Measurements from ENCODE around the gene ACOT11. TPM values are rescaled to one million over a fixed set of nuclear protein-coding genes. Genes with fewer than 3 reads are reported as not detected.

ACOT11 gene
- total and polyA plus RNA-seq, 2 of the 13 experiments (the other 11 are each of a cell fraction or from before 2014, with no cell fraction given) = 2.6 to 3.3 TPM

GRCh38 chr1:54520631-54521321 is 27.3 kb upstream of the ACOT11 start:
- ChIA-PET CTCF (ENCODE audit: low intra/inter-chr PET ratio, low total read pairs) (no interaction called here), POLR2A (no interaction called here)
- Histone ChIP-seq H3K79me2 (ENCODE audit: insufficient read depth, low read length) (no peaks in the 10 kb centered on the region), H3K4me3 (replicated peaks in 1 of 3; ENCODE audit: insufficient read depth in 1 of 3, low read depth in 2 of 3, low read length in 3 of 3) (no peak overlapping the region), H3K9ac (ENCODE audit: insufficient read depth, low read depth, low read length) (no peak overlapping the region), H3K27me3 (ENCODE audit: control insufficient read depth in 1 of 2, insufficient read depth in 2 of 2, low read length in 2 of 2) (no peaks in the 10 kb centered on the region), H3K4me1 (ENCODE audit: insufficient read depth, low read length) (0 out of 2 replicates have a peak, but pooled peaks cover 7% of the 10 kb centered on the region), H3K27ac (ENCODE audit: extremely low read length, insufficient read depth, low read length) (no peak overlapping the region), H2AFZ (ENCODE audit: low read length) (no peak overlapping the region), H3K9me3 (ENCODE audit: low read length) (no peaks in the 10 kb centered on the region), H3K36me3 (replicated peaks in 1 of 2; ENCODE audit: control insufficient read depth in 1 of 2, insufficient read depth in 2 of 2, low read length in 2 of 2) (no peaks in the 10 kb centered on the region), H4K20me1 (ENCODE audit: insufficient read depth, low read length) (no peaks in the 10 kb centered on the region), H3K4me2 (ENCODE audit: low read depth, low read length) (no peak overlapping the region)
- DNase-seq (ENCODE audit: low spot score) = no peak
- no peak for FAIRE-seq
- TF ChIP-seq ZNF780A (CRISPR knock-in tag; IDR thresholded peaks at IDR 0.05) (no peak), TAF15 (IDR thresholded peaks at IDR 0.05; ENCODE audit: low read depth, low read length, poor library complexity, severe bottlenecking) (no peak), RBM39 (IDR thresholded peaks at IDR 0.05; ENCODE audit: low read depth, low read length, poor library complexity, severe bottlenecking) (no peak), ERF (CRISPR knock-in tag; IDR thresholded peaks at IDR 0.05) (no peak), ZNF782 (CRISPR knock-in tag; IDR thresholded peaks at IDR 0.05; ENCODE audit: borderline replicate concordance) (no peak), ZNF674 (CRISPR knock-in tag; IDR thresholded peaks at IDR 0.05; ENCODE audit: low read depth) (no peak), PTBP1 (IDR thresholded peaks at IDR 0.05; ENCODE audit: low read depth, low read length, poor library complexity, severe bottlenecking) (no peak), CBFB (CRISPR knock-in tag; IDR thresholded peaks at IDR 0.05) (no peak), IRX3 (CRISPR knock-in tag; IDR thresholded peaks at IDR 0.05; ENCODE audit: borderline replicate concordance, low read depth) (no peak), ZNF792 (CRISPR knock-in tag; IDR thresholded peaks at IDR 0.05) (no peak), ZNF3 (CRISPR knock-in tag; IDR thresholded peaks at IDR 0.05) (no peak), SP1 (IDR thresholded peaks at IDR 0.05) (no peak), SP1 (CRISPR knock-in tag; IDR thresholded peaks at IDR 0.05) (no peak)
- TF ChIP-seq, protein P1, sequence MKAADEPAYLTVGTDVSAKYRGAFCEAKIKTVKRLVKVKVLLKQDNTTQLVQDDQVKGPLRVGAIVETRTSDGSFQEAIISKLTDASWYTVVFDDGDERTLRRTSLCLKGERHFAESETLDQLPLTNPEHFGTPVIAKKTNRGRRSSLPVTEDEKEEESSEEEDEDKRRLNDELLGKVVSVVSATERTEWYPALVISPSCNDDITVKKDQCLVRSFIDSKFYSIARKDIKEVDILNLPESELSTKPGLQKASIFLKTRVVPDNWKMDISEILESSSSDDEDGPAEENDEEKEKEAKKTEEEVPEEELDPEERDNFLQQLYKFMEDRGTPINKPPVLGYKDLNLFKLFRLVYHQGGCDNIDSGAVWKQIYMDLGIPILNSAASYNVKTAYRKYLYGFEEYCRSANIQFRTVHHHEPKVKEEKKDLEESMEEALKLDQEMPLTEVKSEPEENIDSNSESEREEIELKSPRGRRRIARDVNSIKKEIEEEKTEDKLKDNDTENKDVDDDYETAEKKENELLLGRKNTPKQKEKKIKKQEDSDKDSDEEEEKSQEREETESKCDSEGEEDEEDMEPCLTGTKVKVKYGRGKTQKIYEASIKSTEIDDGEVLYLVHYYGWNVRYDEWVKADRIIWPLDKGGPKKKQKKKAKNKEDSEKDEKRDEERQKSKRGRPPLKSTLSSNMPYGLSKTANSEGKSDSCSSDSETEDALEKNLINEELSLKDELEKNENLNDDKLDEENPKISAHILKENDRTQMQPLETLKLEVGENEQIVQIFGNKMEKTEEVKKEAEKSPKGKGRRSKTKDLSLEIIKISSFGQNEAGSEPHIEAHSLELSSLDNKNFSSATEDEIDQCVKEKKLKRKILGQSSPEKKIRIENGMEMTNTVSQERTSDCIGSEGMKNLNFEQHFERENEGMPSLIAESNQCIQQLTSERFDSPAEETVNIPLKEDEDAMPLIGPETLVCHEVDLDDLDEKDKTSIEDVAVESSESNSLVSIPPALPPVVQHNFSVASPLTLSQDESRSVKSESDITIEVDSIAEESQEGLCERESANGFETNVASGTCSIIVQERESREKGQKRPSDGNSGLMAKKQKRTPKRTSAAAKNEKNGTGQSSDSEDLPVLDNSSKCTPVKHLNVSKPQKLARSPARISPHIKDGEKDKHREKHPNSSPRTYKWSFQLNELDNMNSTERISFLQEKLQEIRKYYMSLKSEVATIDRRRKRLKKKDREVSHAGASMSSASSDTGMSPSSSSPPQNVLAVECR (CRISPR knock-in tag; IDR thresholded peaks at IDR 0.05; ENCODE audit: borderline replicate concordance) = no peak
- TF ChIP-seq, protein P2, sequence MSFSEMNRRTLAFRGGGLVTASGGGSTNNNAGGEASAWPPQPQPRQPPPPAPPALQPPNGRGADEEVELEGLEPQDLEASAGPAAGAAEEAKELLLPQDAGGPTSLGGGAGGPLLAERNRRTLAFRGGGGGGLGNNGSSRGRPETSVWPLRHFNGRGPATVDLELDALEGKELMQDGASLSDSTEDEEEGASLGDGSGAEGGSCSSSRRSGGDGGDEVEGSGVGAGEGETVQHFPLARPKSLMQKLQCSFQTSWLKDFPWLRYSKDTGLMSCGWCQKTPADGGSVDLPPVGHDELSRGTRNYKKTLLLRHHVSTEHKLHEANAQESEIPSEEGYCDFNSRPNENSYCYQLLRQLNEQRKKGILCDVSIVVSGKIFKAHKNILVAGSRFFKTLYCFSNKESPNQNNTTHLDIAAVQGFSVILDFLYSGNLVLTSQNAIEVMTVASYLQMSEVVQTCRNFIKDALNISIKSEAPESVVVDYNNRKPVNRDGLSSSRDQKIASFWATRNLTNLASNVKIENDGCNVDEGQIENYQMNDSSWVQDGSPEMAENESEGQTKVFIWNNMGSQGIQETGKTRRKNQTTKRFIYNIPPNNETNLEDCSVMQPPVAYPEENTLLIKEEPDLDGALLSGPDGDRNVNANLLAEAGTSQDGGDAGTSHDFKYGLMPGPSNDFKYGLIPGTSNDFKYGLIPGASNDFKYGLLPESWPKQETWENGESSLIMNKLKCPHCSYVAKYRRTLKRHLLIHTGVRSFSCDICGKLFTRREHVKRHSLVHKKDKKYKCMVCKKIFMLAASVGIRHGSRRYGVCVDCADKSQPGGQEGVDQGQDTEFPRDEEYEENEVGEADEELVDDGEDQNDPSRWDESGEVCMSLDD (CRISPR knock-in tag; IDR thresholded peaks at IDR 0.05; ENCODE audit: borderline replicate concordance) = no peak
- in situ Hi-C loops (cut with HindIII; ENCODE audit: extremely low pct_ligation_motif_present, low pct_unique_long_range_greater_than_20kb) (no loop called here), intact Hi-C loops (cut with micrococcal nuclease; ENCODE audit: unreplicated experiment) (no loop called here)
- 12% methylated on average over 9 of the region's 9 CpGs for WGBS (ENCODE audit: low lambda C conversion rate)
- no TSS peak for BruUV-seq (replicated peaks)
- ATAC-seq = no peak

All from HepG2 (cell line).